T-helper 1 cell treated with Interleukin-12 subunit alpha and Interleukin-12 subunit beta and Interleukin-4 antibody, amounts not matched to agents 30 μg/mL and 1 μg/mL, for 36 hours (primary cell): ENCODE results near the gene ACSS2.

Experiments used
- H3K27ac Mint-ChIP-seq: one replicate; pipeline ENCODE4 v1.8.0; 2021; ENCODE audit warnings: mild to moderate bottlenecking, mixed read lengths
- H3K27me3 Mint-ChIP-seq: one replicate; pipeline ENCODE4 v1.8.0; 2021; ENCODE audit warnings: low read depth, mixed read lengths
- H3K36me3 Mint-ChIP-seq: one replicate; pipeline ENCODE4 v1.8.0; 2021; ENCODE audit warnings: low read depth, mixed read lengths
- H3K4me1 Mint-ChIP-seq: one replicate; pipeline ENCODE4 v1.8.0; 2021; ENCODE audit warnings: low read depth, mixed read lengths
- H3K4me3 Mint-ChIP-seq: one replicate; pipeline ENCODE4 v1.8.0; 2021; ENCODE audit warnings: mild to moderate bottlenecking, moderate library complexity, mixed read lengths
- H3K9me3 Mint-ChIP-seq: one replicate; pipeline ENCODE4 v1.8.0; 2021; ENCODE audit warnings: mixed read lengths

The ACSS2 gene

DNA sequence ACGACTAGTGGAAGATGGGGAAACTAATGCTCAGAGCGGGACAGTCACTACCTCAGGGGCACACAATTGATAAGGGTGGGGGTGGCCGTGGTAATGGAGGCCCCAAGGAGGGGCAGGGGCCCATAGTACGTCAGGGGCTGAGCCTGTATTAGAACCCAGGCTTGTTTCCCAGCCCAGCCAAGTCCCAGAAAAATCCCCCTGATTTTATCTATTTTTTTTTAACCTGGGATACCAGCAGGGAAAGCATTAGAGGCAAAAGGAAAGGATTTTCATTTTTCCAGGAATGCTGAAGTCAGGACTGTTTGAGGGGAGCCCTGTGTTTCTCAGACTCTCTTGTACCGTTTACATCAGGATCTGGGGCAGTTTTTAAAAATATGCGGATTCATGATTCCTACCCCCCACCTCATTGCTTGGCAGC, 79.6 kb downstream of the ACSS2 start:
- Mint-ChIP-seq H3K36me3 (peaks cover 3% of the 10 kb centered on the region), H3K27ac (peak overlapping the region; percentile 94), H3K4me3 (peak overlapping the region; percentile 97), H3K4me1 (peaks cover 12% of the 10 kb centered on the region), H3K9me3 (no peaks in the 10 kb centered on the region), H3K27me3 (no peaks in the 10 kb centered on the region)

DNA sequence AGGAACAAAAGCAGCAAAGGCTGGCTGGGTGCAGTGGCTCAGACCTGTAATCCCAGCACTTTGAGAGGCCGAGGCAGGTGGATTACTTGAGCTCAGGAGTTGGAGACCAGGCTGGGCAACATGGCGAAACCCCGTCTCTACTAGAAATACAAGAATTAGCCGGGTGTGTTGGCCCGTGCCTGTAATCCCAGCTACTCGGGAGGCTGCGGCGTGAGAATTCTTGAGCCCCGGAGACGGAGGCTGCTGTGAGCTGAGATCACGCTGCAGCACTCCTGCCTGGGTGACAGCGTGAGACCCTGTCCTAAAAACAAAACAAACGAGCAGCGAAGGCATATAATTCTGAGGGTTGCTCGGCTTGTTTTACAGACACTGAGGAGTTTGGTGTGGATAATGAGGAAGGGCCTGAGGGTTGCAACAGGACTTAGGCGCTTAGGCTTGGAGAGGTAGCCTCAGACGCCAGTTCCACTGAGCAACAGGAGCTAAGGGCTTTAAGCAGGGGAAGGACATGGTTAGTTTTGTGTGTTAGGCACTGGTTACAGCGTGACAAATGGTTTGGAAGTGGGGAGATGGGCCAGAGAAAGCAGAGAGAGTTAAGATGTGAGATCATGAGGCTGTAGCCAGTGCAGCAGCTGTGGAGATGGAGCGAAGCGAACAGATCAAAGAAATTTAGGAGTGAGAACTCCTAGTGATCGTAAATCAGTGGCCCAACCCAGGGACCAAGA, 80.5 kb downstream of the ACSS2 start:
- H3K4me1 Mint-ChIP-seq: peaks cover 12% of the 10 kb centered on the region
- H3K36me3 Mint-ChIP-seq: peaks cover 3% of the 10 kb centered on the region
- H3K27ac Mint-ChIP-seq: no peak overlapping the region
- H3K9me3 Mint-ChIP-seq: no peaks in the 10 kb centered on the region
- no peaks in the 10 kb centered on the region for H3K27me3 Mint-ChIP-seq
- H3K4me3 Mint-ChIP-seq: no peak overlapping the region

DNA sequence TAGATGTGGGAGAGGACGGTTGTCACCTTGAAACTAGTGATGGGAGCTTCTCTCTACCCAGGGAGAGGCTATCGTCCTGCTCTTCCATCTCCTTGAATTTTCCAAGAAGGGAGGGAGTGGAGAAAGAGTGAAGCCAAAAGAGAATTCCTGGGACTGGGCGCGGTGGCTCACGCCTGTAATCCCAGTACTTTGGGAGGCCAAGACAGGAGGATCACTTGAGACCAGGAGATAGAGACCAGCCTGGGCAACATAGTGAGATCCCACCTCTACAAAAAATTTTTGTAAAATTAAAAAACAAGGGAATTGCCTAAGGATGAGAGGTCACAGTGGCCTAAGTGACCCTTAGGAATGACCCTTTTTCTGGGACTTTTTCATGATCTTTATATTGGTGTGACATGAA, 88.1 kb downstream of the ACSS2 start:
- H3K27ac Mint-ChIP-seq: no peak overlapping the region
- H3K9me3 Mint-ChIP-seq: no peaks in the 10 kb centered on the region
- H3K4me1 Mint-ChIP-seq: no peaks in the 10 kb centered on the region
- H3K36me3 Mint-ChIP-seq: no peaks in the 10 kb centered on the region
- no peak overlapping the region for H3K4me3 Mint-ChIP-seq
- H3K27me3 Mint-ChIP-seq: peaks cover 8% of the 10 kb centered on the region

DNA sequence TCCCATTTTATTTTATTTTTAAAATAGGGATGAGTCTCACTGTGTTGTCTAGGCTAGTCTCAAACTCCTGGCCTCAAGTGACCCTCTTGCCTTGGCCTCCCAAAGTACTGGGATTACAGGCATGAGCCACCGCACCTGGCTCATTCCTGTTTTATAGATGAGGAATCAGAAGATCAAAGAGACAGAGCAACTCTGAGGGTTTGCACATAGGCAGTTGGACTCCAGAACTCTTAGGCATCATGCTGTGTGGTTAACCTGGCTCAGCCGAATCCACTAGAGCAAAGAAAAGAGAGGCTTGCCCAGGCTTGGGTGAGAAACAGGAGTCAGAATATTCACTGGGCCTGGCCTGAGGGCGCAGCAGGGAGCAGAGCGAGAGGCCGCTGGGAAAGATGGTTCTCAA, 88.6 kb downstream of the ACSS2 start:
- no peak overlapping the region for H3K27ac Mint-ChIP-seq
- no peaks in the 10 kb centered on the region for H3K36me3 Mint-ChIP-seq
- no peaks in the 10 kb centered on the region for H3K4me1 Mint-ChIP-seq
- H3K9me3 Mint-ChIP-seq: no peaks in the 10 kb centered on the region
- H3K4me3 Mint-ChIP-seq: no peak overlapping the region
- peaks cover 8% of the 10 kb centered on the region for H3K27me3 Mint-ChIP-seq

DNA sequence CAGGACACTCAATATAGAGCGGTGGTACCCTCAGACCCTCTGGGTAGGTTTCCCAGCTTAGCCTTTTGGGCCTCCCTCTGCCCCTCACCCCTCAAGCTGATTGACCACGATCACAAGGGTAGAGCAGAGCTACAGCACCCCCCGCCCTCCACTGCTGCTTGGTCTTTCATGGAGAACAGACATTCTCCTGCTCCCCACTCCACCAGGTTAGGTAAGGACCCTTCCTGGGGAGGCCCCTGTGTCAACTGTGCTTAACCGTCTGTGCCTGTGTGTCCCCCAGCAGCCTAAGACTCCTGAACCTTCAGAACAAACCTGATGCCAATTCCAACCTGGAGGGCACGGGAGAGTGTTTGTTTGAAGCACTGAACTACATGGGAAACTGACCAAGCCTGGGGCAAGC, 91.0 kb downstream of the ACSS2 start:
- H3K9me3 Mint-ChIP-seq: no peaks in the 10 kb centered on the region
- H3K27me3 Mint-ChIP-seq: peaks cover 8% of the 10 kb centered on the region
- H3K4me3 Mint-ChIP-seq: no peak overlapping the region
- H3K36me3 Mint-ChIP-seq: no peaks in the 10 kb centered on the region
- H3K4me1 Mint-ChIP-seq: no peaks in the 10 kb centered on the region
- no peak overlapping the region for H3K27ac Mint-ChIP-seq

DNA sequence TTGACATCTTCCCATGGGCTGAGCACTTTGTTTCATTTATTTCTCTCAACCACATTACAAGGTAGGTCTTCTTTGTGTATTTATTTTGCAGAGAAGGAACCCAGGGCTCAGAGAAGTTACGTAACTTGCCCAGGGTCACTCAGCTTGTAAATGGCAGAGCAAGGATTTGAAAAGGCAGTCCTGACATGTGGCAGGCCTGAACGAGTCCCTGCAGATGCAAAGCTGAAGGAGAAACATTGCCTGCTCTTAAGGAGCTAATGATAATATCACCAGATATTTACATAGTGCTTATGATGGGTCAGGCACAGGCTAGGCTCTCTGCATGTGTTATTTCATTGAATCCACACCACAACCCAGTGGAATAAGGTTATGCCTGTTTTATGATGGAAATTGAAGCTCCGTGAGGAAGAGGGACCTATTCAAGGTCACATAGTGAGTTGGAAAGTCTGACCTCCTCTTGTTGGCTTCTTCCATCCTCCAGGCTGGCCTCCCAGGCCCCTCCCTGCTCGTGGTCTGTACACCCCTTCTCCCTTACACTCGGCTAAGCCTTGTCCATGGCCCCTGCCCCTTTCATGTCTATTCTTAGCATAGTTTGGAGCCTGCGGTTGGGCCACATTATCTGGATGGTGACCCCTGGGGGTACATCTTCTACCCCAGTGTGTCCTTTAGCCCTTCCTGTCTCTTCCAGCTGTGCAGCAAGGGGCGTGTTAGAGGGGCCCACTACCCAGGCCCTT, 91.8 kb downstream of the ACSS2 start:
- H3K4me3 Mint-ChIP-seq: no peak overlapping the region
- H3K27ac Mint-ChIP-seq: no peak overlapping the region
- no peaks in the 10 kb centered on the region for H3K4me1 Mint-ChIP-seq
- H3K9me3 Mint-ChIP-seq: no peaks in the 10 kb centered on the region
- no peaks in the 10 kb centered on the region for H3K36me3 Mint-ChIP-seq
- peaks cover 8% of the 10 kb centered on the region for H3K27me3 Mint-ChIP-seq

DNA sequence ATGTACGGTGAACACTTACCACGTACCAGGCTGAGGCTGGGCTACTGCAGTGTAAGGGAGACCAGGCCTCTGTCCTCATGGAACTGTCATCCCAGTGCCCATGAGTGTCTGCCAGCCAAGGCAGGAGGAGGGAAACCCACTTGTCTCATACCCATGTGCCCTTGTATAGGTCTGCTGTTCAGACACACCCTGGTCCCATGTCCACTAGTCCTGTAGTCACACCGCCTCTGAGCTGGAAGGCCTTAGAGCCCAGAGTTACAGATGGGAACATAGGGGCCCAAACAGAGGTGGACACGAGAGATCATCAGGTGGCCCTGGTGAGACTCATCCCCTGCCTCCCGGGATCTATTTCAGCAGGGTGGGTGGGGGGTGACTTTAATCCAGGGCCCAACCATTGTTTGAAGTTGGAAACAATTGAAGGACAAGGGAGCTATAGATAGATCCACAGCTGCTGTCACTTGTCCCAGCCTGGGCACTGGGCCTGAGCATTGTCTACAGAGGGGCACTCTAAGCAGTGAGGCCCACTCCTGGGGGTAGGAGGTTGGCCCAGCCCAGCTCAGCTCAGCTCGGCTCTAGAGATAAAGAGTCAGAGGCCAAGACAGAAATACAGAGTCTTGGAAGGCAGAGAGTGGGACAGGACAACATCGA, 93.9 kb downstream of the ACSS2 start:
- H3K27me3 Mint-ChIP-seq: peaks cover 3% of the 10 kb centered on the region
- no peaks in the 10 kb centered on the region for H3K36me3 Mint-ChIP-seq
- H3K4me1 Mint-ChIP-seq: no peaks in the 10 kb centered on the region
- H3K4me3 Mint-ChIP-seq: no peak overlapping the region
- no peaks in the 10 kb centered on the region for H3K9me3 Mint-ChIP-seq
- H3K27ac Mint-ChIP-seq: no peak overlapping the region

DNA sequence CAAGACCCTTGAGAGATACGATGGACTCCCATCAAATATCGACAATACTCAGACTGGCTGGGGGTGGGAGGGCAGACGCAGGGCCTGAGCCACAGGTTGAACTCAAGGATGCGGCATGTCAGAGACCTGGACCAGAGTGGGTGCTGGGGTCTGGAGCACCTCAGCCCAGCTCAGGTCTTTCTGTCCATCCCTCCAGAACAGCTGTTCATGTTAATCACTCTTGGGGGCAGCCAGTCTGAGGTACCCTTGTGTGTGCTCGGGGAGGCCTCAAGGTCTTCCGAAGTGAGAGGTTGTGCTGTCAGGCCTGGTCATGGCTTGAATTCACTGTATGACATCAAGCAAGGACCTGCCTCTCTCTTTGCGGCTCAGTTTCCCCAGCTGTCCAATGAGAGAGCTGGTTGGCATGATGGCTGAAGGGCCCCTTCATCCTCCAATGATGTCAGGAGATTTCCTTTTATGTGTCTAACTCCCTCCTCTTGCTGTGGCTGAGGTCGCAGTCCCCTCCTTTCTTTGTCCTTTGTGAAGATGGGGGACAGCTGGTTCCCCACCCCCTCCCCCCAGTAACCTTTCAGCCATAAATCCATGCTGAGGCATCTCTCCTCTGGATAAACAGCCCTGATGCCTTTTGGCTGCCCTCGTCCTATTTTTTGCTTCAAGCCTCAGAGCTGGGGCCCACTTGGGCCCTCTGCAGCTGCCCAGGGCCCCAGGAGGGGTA, 94.6 kb downstream of the ACSS2 start:
- Mint-ChIP-seq H3K27me3 (peaks cover 3% of the 10 kb centered on the region), H3K4me3 (no peak overlapping the region), H3K36me3 (no peaks in the 10 kb centered on the region), H3K4me1 (no peaks in the 10 kb centered on the region), H3K9me3 (no peaks in the 10 kb centered on the region), H3K27ac (no peak overlapping the region)

DNA sequence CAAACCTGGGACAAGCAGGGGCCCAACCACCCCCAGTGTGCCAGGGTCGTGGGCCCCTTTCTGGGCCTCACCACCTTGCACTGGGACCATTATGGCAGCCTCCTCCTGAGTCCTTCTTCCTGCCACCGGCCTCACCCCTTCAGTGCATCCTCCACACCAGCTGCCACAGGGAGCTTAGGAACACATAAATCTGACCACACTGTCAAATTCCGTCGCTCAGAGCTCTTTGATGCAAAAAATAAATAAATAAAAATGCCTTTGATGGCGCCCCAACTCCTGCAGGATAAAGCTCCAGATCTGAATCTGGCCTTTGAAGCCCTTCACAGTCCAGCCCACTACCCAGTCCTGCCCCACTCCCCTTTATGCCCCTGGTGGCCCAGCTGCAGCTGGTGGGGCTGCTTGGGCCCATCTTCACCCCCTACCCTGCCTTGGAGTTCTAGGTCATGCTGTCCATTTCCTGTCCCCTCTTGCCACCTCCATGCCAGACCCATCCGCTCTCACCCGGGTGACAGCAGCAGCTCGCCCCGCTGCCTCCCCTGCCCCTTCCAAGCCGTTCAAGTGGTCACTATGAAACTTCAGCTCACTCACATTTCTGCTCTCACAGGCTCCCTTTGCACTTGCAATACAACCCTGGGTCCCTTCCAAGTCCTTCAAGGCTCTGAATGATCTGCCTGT, 95.3 kb downstream of the ACSS2 start:
- Mint-ChIP-seq H3K4me3 (no peak overlapping the region), H3K4me1 (no peaks in the 10 kb centered on the region), H3K36me3 (no peaks in the 10 kb centered on the region), H3K9me3 (no peaks in the 10 kb centered on the region), H3K27ac (no peak overlapping the region), H3K27me3 (peaks cover 3% of the 10 kb centered on the region)

DNA sequence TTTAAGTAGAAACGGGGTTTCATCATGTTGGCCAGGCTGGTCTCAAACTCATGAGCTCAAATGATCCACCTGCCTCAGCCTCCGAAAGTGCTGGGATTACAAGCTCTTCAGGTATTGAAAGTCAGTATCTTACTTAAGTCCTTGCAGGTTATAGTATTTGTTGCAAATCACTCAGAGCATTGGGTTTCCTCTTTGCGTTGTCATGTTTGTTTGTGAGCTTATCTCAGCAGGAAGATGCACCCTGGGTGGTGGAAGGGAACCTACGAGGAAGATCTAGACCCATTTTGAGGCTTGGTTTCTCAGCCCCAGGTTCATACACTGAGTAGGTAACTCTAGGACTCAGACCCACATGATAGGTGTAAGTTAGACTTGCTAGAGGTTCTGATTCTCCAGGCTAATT, 97.8 kb downstream of the ACSS2 start:
- no peaks in the 10 kb centered on the region for H3K9me3 Mint-ChIP-seq
- H3K27me3 Mint-ChIP-seq: peaks cover 3% of the 10 kb centered on the region
- H3K36me3 Mint-ChIP-seq: no peaks in the 10 kb centered on the region
- no peaks in the 10 kb centered on the region for H3K4me1 Mint-ChIP-seq
- no peak overlapping the region for H3K4me3 Mint-ChIP-seq
- no peak overlapping the region for H3K27ac Mint-ChIP-seq

DNA sequence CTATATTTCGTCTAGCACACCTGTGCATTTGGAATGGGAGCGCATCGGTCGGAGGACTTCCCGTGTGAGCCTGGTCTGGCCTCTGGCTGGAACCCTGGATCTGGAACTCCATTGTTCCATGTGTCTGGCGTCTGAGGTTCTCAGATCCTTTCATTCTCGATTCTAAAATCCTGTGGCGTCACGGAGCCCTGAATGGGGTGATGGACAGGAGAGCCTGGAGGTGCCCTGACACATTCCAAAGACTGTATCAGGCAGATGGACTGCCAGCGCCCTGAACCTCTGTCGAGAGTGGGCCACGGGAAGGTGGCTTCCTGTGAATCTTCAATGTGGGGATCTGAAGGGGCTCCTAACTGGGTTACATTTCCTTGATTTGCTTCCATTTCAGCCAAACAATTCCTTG, 99.9 kb downstream of the ACSS2 start:
- Mint-ChIP-seq H3K9me3 (no peaks in the 10 kb centered on the region), H3K27ac (no peak overlapping the region), H3K4me3 (no peak overlapping the region), H3K36me3 (no peaks in the 10 kb centered on the region), H3K4me1 (no peaks in the 10 kb centered on the region), H3K27me3 (peaks cover 3% of the 10 kb centered on the region)
